T-cell (primary cell): ENCODE results near the gene CEMIP. TPM values are rescaled to one million over a fixed set of nuclear protein-coding genes. Genes with fewer than 3 reads are reported as not detected.

ENCODE experiments used
- ATAC-seq, 4 experiments: fragments of 200-7000 bp in 3 of 4; fragments of 150-1000 bp in 1 of 4; cut with Tn5 transposase; replicated peaks in 1 of 4; 1 replicate in 3 of 4; 2 replicates in 1 of 4; pipeline ENCODE4 v1.10.0; 2021; ENCODE audit warnings: moderate library complexity in 3 of 4, mild to moderate bottlenecking in 2 of 4, moderate number of reproducible peaks in 1 of 4
- CTCF ChIA-PET, 2 donors: fragments of 300-600 bp; sonication (Branson Sonifier 250); formaldehyde crosslinking; loops; one replicate each; lab custom pipeline; 2022; ENCODE audit warnings: antibody characterized with exemption in 2 of 2; lab: Charles Lee
- POLR2A ChIA-PET, 2 donors: fragments of 300-600 bp; sonication (Branson Sonifier 250); formaldehyde crosslinking; loops; one replicate each; lab custom pipeline; 2022; ENCODE audit warnings: antibody characterized with exemption in 2 of 2; lab: Charles Lee
- DNase-seq, 35 experiments: peaks; one replicate each; pipeline versions ENCODE4 v3.0.0 to v3.0.0-alpha.2; 2013 to 2023
- H3K27ac ChIP-seq: one replicate; pipeline ENCODE4 v1.5.1; 2013; ENCODE audit warnings: low read length
- H3K27me3 ChIP-seq, 2 experiments: replicated peaks in 1 of 2; 1 replicate in 1 of 2; 2 replicates in 1 of 2; pipeline versions ENCODE4 v1.6.1 to v1.7.0; 2013; ENCODE audit warnings: low read length in 1 of 2, mixed read lengths in 1 of 2; ENCODE audit not compliant: control insufficient read depth in 2 of 2, insufficient read depth in 2 of 2; ENCODE audit errors: extremely low read depth in 1 of 2
- H3K36me3 ChIP-seq, 2 donors: 1 replicate in 1 of 2; 2 replicates in 1 of 2; pipeline versions ENCODE4 v1.6.1 to v1.7.0; 2013; ENCODE audit warnings: low read length in 1 of 2; ENCODE audit not compliant: control insufficient read depth in 2 of 2, insufficient read depth in 1 of 2; ENCODE audit errors: extremely low read depth in 1 of 2
- H3K4me1 ChIP-seq, 2 experiments: 1 replicate in 1 of 2; 2 replicates in 1 of 2; pipeline versions ENCODE4 v1.6.1 to v1.7.0; 2013; ENCODE audit warnings: low read length in 2 of 2, mixed read lengths in 1 of 2; ENCODE audit not compliant: insufficient read depth in 2 of 2, control insufficient read depth in 1 of 2; ENCODE audit errors: extremely low read depth in 1 of 2
- H3K4me3 ChIP-seq, 2 donors: 1 replicate in 1 of 2; 2 replicates in 1 of 2; pipeline versions ENCODE4 v1.5.1 to v1.7.0; 2013; ENCODE audit warnings: mild to moderate bottlenecking in 2 of 2, low read length in 1 of 2, moderate library complexity in 1 of 2; ENCODE audit not compliant: control insufficient read depth in 1 of 2; ENCODE audit errors: extremely low read depth in 1 of 2
- H3K9me3 ChIP-seq: 2 replicates; pipeline ENCODE4 v1.7.0; 2013
- H3K27ac Mint-ChIP-seq, 2 donors: one replicate each; pipeline ENCODE4 v1.8.0; 2020 to 2021; ENCODE audit warnings: mild to moderate bottlenecking in 2 of 2, mixed read lengths in 2 of 2
- H3K27me3 Mint-ChIP-seq, 2 donors: one replicate each; pipeline ENCODE4 v1.8.0; 2021 to 2022; ENCODE audit warnings: mixed read lengths in 2 of 2
- H3K36me3 Mint-ChIP-seq: one replicate; pipeline ENCODE4 v1.8.0; 2021; ENCODE audit warnings: mixed read lengths
- H3K4me1 Mint-ChIP-seq, 3 donors: one replicate each; pipeline ENCODE4 v1.8.0; 2020 to 2022; ENCODE audit warnings: mixed read lengths in 3 of 3, mild to moderate bottlenecking in 1 of 3
- H3K4me3 Mint-ChIP-seq, 3 donors: one replicate each; pipeline ENCODE4 v1.8.0; 2020 to 2022; ENCODE audit warnings: mild to moderate bottlenecking in 3 of 3, mixed read lengths in 3 of 3, moderate library complexity in 3 of 3
- H3K9me3 Mint-ChIP-seq, 3 donors: one replicate each; pipeline ENCODE4 v1.8.0; 2020 to 2022; ENCODE audit warnings: mixed read lengths in 3 of 3
- WGBS: methylation state at CpG from one replicate; pipeline ENCODE4 v1.1.5; 2013; ENCODE audit warnings: missing lambda C conversion rate; ENCODE audit not compliant: insufficient coverage; 5-methylcytosine and 5-hydroxymethylcytosine counted together
- total RNA-seq, 35 experiments: library from RNA in 6 of 35; stranded (reverse) in 6 of 35; fragments of 120-200 nt in 1 of 35; gene quantifications; one replicate each; pipeline versions ENCODE4 v1.2.1 to v1.2.4 and lab custom pipeline; 2013 to 2026

CEMIP gene
- total RNA-seq, 5 donors from 2014 or later (not counting 1 experiment from before 2014, with no cell fraction given): 0.63 to 1.2 (median 1.2) TPM; not detected in 2

- Histone ChIP-seq H3K27ac (no peak overlapping the region), H3K4me1 (peaks cover 2 to 3% of the 10 kb centered on the region in 2 experiments), H3K27me3 (peaks cover 0 to 5% of the 10 kb centered on the region in 2 experiments), H3K4me3 (no peak overlapping the region), H3K9me3 (no peaks in the 10 kb centered on the region), H3K36me3 (no peaks in the 10 kb centered on the region)
- Mint-ChIP-seq H3K36me3 (peaks cover 13% of the 10 kb centered on the region), H3K9me3 (no peaks in the 10 kb centered on the region), H3K27ac (no peak overlapping the region), H3K27me3 (peaks cover 0 to 3% of the 10 kb centered on the region in 2 donors), H3K4me1 (peaks cover 0 to 13% (median 11%) of the 10 kb centered on the region in 3 donors), H3K4me3 (no peak overlapping the region)
- POLR2A ChIA-PET: no interaction called here
- DNase-seq (no peak), ATAC-seq (no peak)
- WGBS: 89% methylated on average over 1 of the region's 4 CpGs
- CTCF ChIA-PET: no interaction called here
Measured at GRCh38 chr15:80887148-80887547, 108.0 kb downstream of the CEMIP start.

- Mint-ChIP-seq H3K36me3 (peaks cover 15% of the 10 kb centered on the region), H3K4me1 (peaks cover 0 to 13% (median 11%) of the 10 kb centered on the region in 3 donors), H3K27me3 (peaks cover 0 to 3% of the 10 kb centered on the region in 2 donors), H3K9me3 (no peaks in the 10 kb centered on the region), H3K27ac (no peak overlapping the region), H3K4me3 (no peak overlapping the region)
- CTCF ChIA-PET: no interaction called here
- H3K27ac ChIP-seq: no peak overlapping the region
- WGBS: 20% methylated on average over 1 of the region's 3 CpGs
- DNase-seq (no peak), ATAC-seq (peak in 2 of 4 experiments; percentile 40 to 51)
- peaks cover 0 to 5% of the 10 kb centered on the region in 2 experiments for H3K27me3 ChIP-seq
- no peaks in the 10 kb centered on the region for H3K9me3 ChIP-seq
- no peak overlapping the region for H3K4me3 ChIP-seq
- no peaks in the 10 kb centered on the region for H3K36me3 ChIP-seq
- peaks cover 2 to 3% of the 10 kb centered on the region in 2 experiments for H3K4me1 ChIP-seq
- POLR2A ChIA-PET: no interaction called here
Measured at GRCh38 chr15:80888846-80889245, 109.7 kb downstream of the CEMIP start.

- POLR2A ChIA-PET: interaction anchor here in 1 of 2 donors (0.6 kb wide), 1 partner anchor 9 kb away, joined by 3 read pairs; no protein-coding TSS in a partner anchor
- Histone ChIP-seq H3K36me3 (no peaks in the 10 kb centered on the region), H3K27me3 (peaks cover 0 to 5% of the 10 kb centered on the region in 2 experiments), H3K4me1 (peaks cover 2 to 3% of the 10 kb centered on the region in 2 experiments), H3K27ac (no peak overlapping the region), H3K9me3 (no peaks in the 10 kb centered on the region), H3K4me3 (no peak overlapping the region)
- DNase-seq (no peak), ATAC-seq (no peak)
- H3K4me1 Mint-ChIP-seq: peaks cover 0 to 13% (median 11%) of the 10 kb centered on the region in 3 donors
- H3K4me3 Mint-ChIP-seq: no peak overlapping the region
- H3K27ac Mint-ChIP-seq: no peak overlapping the region
- WGBS: 100% methylated on average over 2 of the region's 8 CpGs
- H3K36me3 Mint-ChIP-seq: peaks cover 19% of the 10 kb centered on the region
- no peaks in the 10 kb centered on the region for H3K9me3 Mint-ChIP-seq
- CTCF ChIA-PET: interaction anchor here in 1 of 2 donors (0.5 to 0.7 kb wide), 2 partner anchors 456 to 600 kb away, joined by 3 read pairs; no protein-coding TSS in a partner anchor
- peaks cover 0 to 3% of the 10 kb centered on the region in 2 donors for H3K27me3 Mint-ChIP-seq
Measured at GRCh38 chr15:80890341-80891005, 111.3 kb downstream of the CEMIP start.

- Mint-ChIP-seq H3K9me3 (peaks cover 0 to 2% (median 1%) of the 10 kb centered on the region in 3 donors), H3K4me3 (no peak overlapping the region), H3K27me3 (no peaks in the 10 kb centered on the region), H3K27ac (no peak overlapping the region), H3K36me3 (peaks cover 24% of the 10 kb centered on the region), H3K4me1 (peaks cover 0 to 13% (median 11%) of the 10 kb centered on the region in 3 donors)
- Histone ChIP-seq H3K4me3 (no peak overlapping the region), H3K4me1 (peaks cover 2 to 3% of the 10 kb centered on the region in 2 experiments), H3K36me3 (no peaks in the 10 kb centered on the region), H3K27ac (no peak overlapping the region), H3K9me3 (no peaks in the 10 kb centered on the region), H3K27me3 (peaks cover 0 to 5% of the 10 kb centered on the region in 2 experiments)
- POLR2A ChIA-PET: no interaction called here
- no peak for DNase-seq
- no peak for ATAC-seq
- CTCF ChIA-PET: no interaction called here
Measured at GRCh38 chr15:80891006-80891405, 111.8 kb downstream of the CEMIP start.

DNA sequence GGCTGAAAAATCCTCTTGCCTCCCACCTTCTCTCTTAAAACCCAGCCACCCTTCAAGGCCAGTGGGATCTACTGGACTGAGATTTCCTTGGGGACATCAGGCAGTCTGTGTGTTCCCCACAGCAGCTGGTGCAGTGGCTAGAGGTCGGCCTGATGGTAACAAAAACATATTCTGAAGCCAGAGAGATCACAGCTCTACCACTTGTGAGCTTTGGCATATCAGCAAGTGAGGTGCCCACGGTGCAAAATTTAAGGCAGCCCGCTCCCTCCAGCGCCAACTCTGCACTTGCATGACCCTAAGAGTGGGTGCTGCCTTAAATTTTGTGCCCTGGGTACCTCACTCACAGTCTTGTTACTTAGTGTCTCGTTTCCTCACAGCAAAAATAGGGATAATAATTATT, 113.2 kb downstream of the CEMIP start:
- H3K27ac ChIP-seq: no peak overlapping the region
- ChIA-PET CTCF (no interaction called here), POLR2A (no interaction called here)
- H3K4me3 ChIP-seq: no peak overlapping the region
- 76% methylated on average over 2 of the region's 5 CpGs for WGBS
- H3K36me3 ChIP-seq: no peaks in the 10 kb centered on the region
- no peak for ATAC-seq
- DNase-seq: no peak
- no peaks in the 10 kb centered on the region for H3K27me3 Mint-ChIP-seq
- no peaks in the 10 kb centered on the region for H3K9me3 ChIP-seq
- H3K4me3 Mint-ChIP-seq: no peak overlapping the region
- H3K9me3 Mint-ChIP-seq: peaks cover 5 to 14% (median 7%) of the 10 kb centered on the region in 3 donors
- no peak overlapping the region for H3K27ac Mint-ChIP-seq
- peaks cover 0 to 5% of the 10 kb centered on the region in 2 experiments for H3K27me3 ChIP-seq
- H3K36me3 Mint-ChIP-seq: peaks cover 36% of the 10 kb centered on the region
- peaks cover 2 to 3% of the 10 kb centered on the region in 2 experiments for H3K4me1 ChIP-seq
- peaks cover 0 to 11% (median 11%) of the 10 kb centered on the region in 3 donors for H3K4me1 Mint-ChIP-seq

DNA sequence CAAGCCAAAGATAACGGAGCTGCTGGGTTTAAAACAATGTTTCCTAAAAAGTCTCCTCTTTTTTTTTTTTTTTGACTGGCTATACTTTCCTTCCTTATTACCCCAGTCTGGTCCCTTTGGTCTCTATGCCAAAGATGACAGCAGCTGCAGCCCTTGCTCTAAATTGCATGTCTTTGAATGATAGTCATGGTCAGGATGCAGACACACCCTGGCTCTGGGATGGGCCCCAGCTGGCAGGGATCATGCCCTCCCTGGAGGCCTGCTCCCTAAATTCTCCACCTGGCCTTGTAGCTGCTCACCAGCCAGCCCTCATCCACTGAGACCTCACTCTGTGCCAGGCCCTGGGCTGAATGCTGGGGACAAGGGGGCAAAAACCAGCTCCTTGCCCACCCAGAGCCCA, 114.6 kb downstream of the CEMIP start:
- H3K4me3 ChIP-seq: no peak overlapping the region
- peaks cover 0 to 7% (median 6%) of the 10 kb centered on the region in 3 donors for H3K4me1 Mint-ChIP-seq
- no peaks in the 10 kb centered on the region for H3K36me3 ChIP-seq
- peaks cover 5 to 14% (median 7%) of the 10 kb centered on the region in 3 donors for H3K9me3 Mint-ChIP-seq
- DNase-seq (no peak), ATAC-seq (no peak)
- no peaks in the 10 kb centered on the region for H3K27me3 Mint-ChIP-seq
- no peaks in the 10 kb centered on the region for H3K27me3 ChIP-seq
- H3K36me3 Mint-ChIP-seq: peaks cover 38% of the 10 kb centered on the region
- WGBS: no CpG with 5 or more reads among the region's 1 CpG
- H3K9me3 ChIP-seq: no peaks in the 10 kb centered on the region
- H3K4me3 Mint-ChIP-seq: no peak overlapping the region
- no peak overlapping the region for H3K27ac ChIP-seq
- POLR2A ChIA-PET: no interaction called here
- H3K4me1 ChIP-seq: peaks cover 0 to 1% of the 10 kb centered on the region in 2 experiments
- CTCF ChIA-PET: no interaction called here
- no peak overlapping the region for H3K27ac Mint-ChIP-seq
